OCI-LY1 (cell line): Measurements from ENCODE around the gene NEURL3.

Experiments used
- H2AFZ ChIP-seq: fragments of 200-600 bp; sonication (generic), shearing (Covaris generic); 2 replicates; pipeline ENCODE4 v1.6.0; 2014; ENCODE audit warnings: antibody characterized with exemption, mild to moderate bottlenecking, low read length
- H3F3A ChIP-seq: fragments of 200-600 bp; sonication (generic), shearing (Covaris generic); 2 replicates; pipeline ENCODE4 v1.6.0; 2014; ENCODE audit warnings: mild to moderate bottlenecking, antibody characterized with exemption, low read length, moderate library complexity; ENCODE audit not compliant: insufficient read depth
- H3K27ac ChIP-seq: fragments of 200-600 bp; sonication (generic); 2 replicates; pipeline ENCODE4 v1.5.1; 2014; ENCODE audit warnings: low read length, mixed run types, mild to moderate bottlenecking, low read depth; ENCODE audit not compliant: poor library complexity, severe bottlenecking
- H3K27me3 ChIP-seq: fragments of 200-600 bp; sonication (generic); 2 replicates; pipeline ENCODE4 v1.6.0; 2014; ENCODE audit warnings: antibody characterized with exemption, mild to moderate bottlenecking, low read length, moderate library complexity; ENCODE audit not compliant: insufficient read depth
- H3K36me3 ChIP-seq: fragments of 200-600 bp; sonication (generic); 2 replicates; pipeline ENCODE4 v1.6.1; 2014; ENCODE audit warnings: mild to moderate bottlenecking, antibody characterized with exemption, low read length, moderate library complexity, mixed read lengths; ENCODE audit not compliant: insufficient read depth
- H3K4me1 ChIP-seq: fragments of 200-600 bp; sonication (generic); 2 replicates; pipeline ENCODE4 v1.5.1; 2014; ENCODE audit warnings: mild to moderate bottlenecking, low read length, moderate library complexity; ENCODE audit not compliant: insufficient read depth, severe bottlenecking
- H3K4me2 ChIP-seq: fragments of 200-600 bp; sonication (generic), shearing (Covaris generic); 2 replicates; pipeline ENCODE4 v1.6.1; 2014; ENCODE audit warnings: low read length
- H3K4me3 ChIP-seq: fragments of 200-600 bp; sonication (generic); 2 replicates; pipeline ENCODE4 v1.5.1; 2014; ENCODE audit warnings: low read length, low read depth, mild to moderate bottlenecking, mixed read lengths; ENCODE audit not compliant: poor library complexity, severe bottlenecking
- H3K79me2 ChIP-seq: fragments of 200-600 bp; shearing (Covaris generic); 2 replicates; pipeline ENCODE4 v1.6.1; 2016; ENCODE audit warnings: mixed run types, low read length, mixed read lengths; ENCODE audit not compliant: insufficient read depth
- H3K9ac ChIP-seq: fragments of 200-600 bp; sonication (generic), shearing (Covaris generic); 2 replicates; pipeline ENCODE4 v1.6.1; 2014; ENCODE audit warnings: mild to moderate bottlenecking, low read length, mixed read lengths
- H3K9me2 ChIP-seq: fragments of 200-600 bp; sonication (generic), shearing (Covaris generic); 2 replicates; pipeline ENCODE4 v1.6.1; 2014; ENCODE audit warnings: low read depth, mild to moderate bottlenecking, low read length, mixed read lengths
- H3K9me3 ChIP-seq: fragments of 200-600 bp; shearing (Covaris generic); 2 replicates; pipeline ENCODE4 v1.6.1; 2014; ENCODE audit warnings: low read length, mixed read lengths
- H4K20me1 ChIP-seq: fragments of 200-600 bp; sonication (generic), shearing (Covaris generic); 2 replicates; pipeline ENCODE4 v1.6.0; 2016; ENCODE audit warnings: mild to moderate bottlenecking, low read length; ENCODE audit not compliant: insufficient read depth
- CTCF ChIP-seq: fragments of 200-600 bp; sonication (generic), shearing (Covaris generic); IDR thresholded peaks from 2 replicates; pipeline ENCODE4 v1.5.1; 2017; ENCODE audit warnings: mild to moderate bottlenecking, antibody characterized with exemption, low read length, moderate library complexity, mixed read lengths
- EZH2 ChIP-seq: fragments of 200-600 bp; sonication (generic), shearing (Covaris generic); IDR thresholded peaks from 2 replicates; pipeline ENCODE4 v1.8.0; 2017; ENCODE audit warnings: borderline replicate concordance, mixed run types, mild to moderate bottlenecking, antibody characterized with exemption, low read length, moderate library complexity, mixed read lengths

NEURL3 gene

GRCh38 chr2:96531872-96532505 is 26.8 kb upstream of the NEURL3 start:
- H3K4me1 ChIP-seq, result peaks cover 7% of the 10 kb centered on the region
- no peak overlapping the region for H3K9ac ChIP-seq
- H3K9me2 ChIP-seq, result no peaks in the 10 kb centered on the region
- no peaks in the 10 kb centered on the region for H4K20me1 ChIP-seq
- no peak overlapping the region for H2AFZ ChIP-seq
- no peak overlapping the region for H3K4me3 ChIP-seq
- no peaks in the 10 kb centered on the region for H3K9me3 ChIP-seq
- H3K36me3 ChIP-seq, result no peaks in the 10 kb centered on the region
- H3K27ac ChIP-seq, result no peak overlapping the region
- no peaks in the 10 kb centered on the region for H3F3A ChIP-seq
- no peaks in the 10 kb centered on the region for H3K79me2 ChIP-seq
- TF ChIP-seq CTCF (no peak), EZH2 (no peak)
- H3K27me3 ChIP-seq, result peaks cover 9% of the 10 kb centered on the region
- no peak overlapping the region; the same call in 1 of the 2 replicates for H3K4me2 ChIP-seq

DNA sequence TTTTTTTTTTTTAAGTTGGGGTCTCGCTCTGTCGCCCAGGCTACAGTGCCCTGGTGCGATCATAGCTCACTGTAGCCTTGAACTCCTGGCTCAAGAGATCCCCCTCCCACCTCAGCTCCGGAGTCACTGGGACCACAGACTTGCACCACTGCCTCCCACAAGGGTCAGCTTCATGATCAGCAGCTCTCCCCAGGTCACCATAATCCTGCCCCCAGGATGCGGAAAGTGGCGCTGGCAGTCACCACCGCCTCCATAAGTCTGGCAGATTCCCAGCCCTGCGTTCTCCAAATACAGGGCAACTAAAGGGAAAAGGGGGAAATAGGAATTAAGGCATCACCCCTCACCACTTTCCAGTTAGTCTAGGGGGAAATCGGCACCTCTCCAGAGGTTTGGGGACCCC is 26.2 kb upstream of the NEURL3 start:
- H3F3A ChIP-seq, result no peaks in the 10 kb centered on the region
- no peak overlapping the region for H3K4me3 ChIP-seq
- H2AFZ ChIP-seq, result no peak overlapping the region
- H3K9me3 ChIP-seq, result no peaks in the 10 kb centered on the region
- no peak overlapping the region for H3K27ac ChIP-seq
- H3K9ac ChIP-seq, result no peak overlapping the region
- H4K20me1 ChIP-seq, result no peaks in the 10 kb centered on the region
- H3K4me1 ChIP-seq, result peaks cover 8% of the 10 kb centered on the region
- TF ChIP-seq CTCF (no peak), EZH2 (no peak)
- H3K27me3 ChIP-seq, result peaks cover 15% of the 10 kb centered on the region
- no peaks in the 10 kb centered on the region for H3K79me2 ChIP-seq
- no peak overlapping the region for H3K4me2 ChIP-seq
- no peaks in the 10 kb centered on the region for H3K9me2 ChIP-seq
- H3K36me3 ChIP-seq, result no peaks in the 10 kb centered on the region; the same call in 1 of the 2 replicates

GRCh38 chr2:96530474-96531357 is 25.6 kb upstream of the NEURL3 start:
- H3K9me3 ChIP-seq, result no peaks in the 10 kb centered on the region
- no peak overlapping the region for H3K4me3 ChIP-seq
- no peak overlapping the region for H3K4me2 ChIP-seq
- H4K20me1 ChIP-seq, result no peaks in the 10 kb centered on the region
- no peak for TF ChIP-seq CTCF
- no peak for TF ChIP-seq EZH2
- no peak overlapping the region for H3K27ac ChIP-seq
- H3K36me3 ChIP-seq, result no peaks in the 10 kb centered on the region; the same call in 1 of the 2 replicates
- H3K27me3 ChIP-seq, result peaks cover 21% of the 10 kb centered on the region
- no peaks in the 10 kb centered on the region for H3F3A ChIP-seq
- H2AFZ ChIP-seq, result no peak overlapping the region
- H3K9ac ChIP-seq, result no peak overlapping the region
- peaks cover 4% of the 10 kb centered on the region for H3K4me1 ChIP-seq
- no peaks in the 10 kb centered on the region for H3K9me2 ChIP-seq
- no peaks in the 10 kb centered on the region for H3K79me2 ChIP-seq
